Spleen (tissue), 11 donors: Measurements from ENCODE around the gene SLC35D1. TPM values are rescaled to one million over a fixed set of nuclear protein-coding genes. Genes with fewer than 3 reads are reported as not detected.
"Not testable (repeated sequence)": the region's sequence is repeated elsewhere in the genome, so short reads cannot be mapped to it uniquely, and the experiment has no call there.

Experiments
- DNase-seq: peaks from one replicate; pipeline ENCODE4 v3.0.0-alpha.2; 2020
- H3K27ac ChIP-seq, 8 donors: fragments of 200-600 bp; sonication (generic) in 7 of 8; 1 replicate in 4 of 8; 2 replicates in 4 of 8; pipeline versions ENCODE4 v1.5.0 to v1.8.0; 2016 to 2021; ENCODE audit warnings: inconsistent platforms in 4 of 8, mild to moderate bottlenecking in 4 of 8, moderate library complexity in 1 of 8
- H3K27me3 ChIP-seq, 7 donors: fragments of 200-600 bp; sonication (generic) in 6 of 7; replicated peaks in 1 of 7; 1 replicate in 4 of 7; 2 replicates in 3 of 7; pipeline versions ENCODE4 v1.5.0 to v1.8.0; 2016 to 2021; ENCODE audit warnings: inconsistent platforms in 3 of 7, mild to moderate bottlenecking in 1 of 7
- H3K36me3 ChIP-seq, 6 donors: fragments of 200-600 bp; sonication (generic) in 5 of 6; 1 replicate in 4 of 6; 2 replicates in 2 of 6; pipeline versions ENCODE4 v1.5.0 to v1.8.0; 2016 to 2021; ENCODE audit warnings: inconsistent platforms in 2 of 6
- H3K4me1 ChIP-seq, 6 donors: fragments of 200-600 bp; sonication (generic) in 5 of 6; 1 replicate in 3 of 6; 2 replicates in 3 of 6; pipeline versions ENCODE4 v1.5.0 to v1.8.0; 2016 to 2021; ENCODE audit warnings: inconsistent platforms in 3 of 6
- H3K4me3 ChIP-seq, 8 donors: fragments of 200-600 bp; sonication (generic) in 7 of 8; 1 replicate in 4 of 8; 2 replicates in 4 of 8; pipeline versions ENCODE4 v1.5.0 to v1.8.0; 2016 to 2021; ENCODE audit warnings: inconsistent platforms in 4 of 8, mild to moderate bottlenecking in 4 of 8, moderate library complexity in 2 of 8
- H3K9me3 ChIP-seq, 8 donors: fragments of 200-600 bp; sonication (generic) in 7 of 8; 1 replicate in 4 of 8; 2 replicates in 4 of 8; pipeline versions ENCODE4 v1.5.0 to v1.8.0; 2016 to 2021; ENCODE audit warnings: inconsistent platforms in 4 of 8
- POLR2A ChIP-seq, 3 donors: fragments of 450-650 bp; IDR thresholded peaks; one replicate each; pipeline ENCODE4 v1.5.1; 2017; ENCODE audit warnings: antibody characterized with exemption in 3 of 3, mild to moderate bottlenecking in 1 of 3
- POLR2AphosphoS5 ChIP-seq, 3 donors: sonication (generic); formaldehyde crosslinking; IDR thresholded peaks; one replicate each; pipeline ENCODE4 v1.5.1; 2017; ENCODE audit warnings: antibody characterized with exemption in 3 of 3
- WGBS, 5 donors: extraction: QIAGEN DNeasy Blood & Tissue Kit in 3 of 5; methylation state at CpG; one replicate each; pipeline versions ENCODE4 v1.1.5 to v1.1.7; 2013 to 2018; 5-methylcytosine and 5-hydroxymethylcytosine counted together
- intact Hi-C: fragments of 100-400 bp; cut with DNase I; formaldehyde crosslinking; loops from one replicate; pipeline ENCODE4 v1.15.0; 2023; ENCODE audit warnings: low total_unique reads
- polyA plus RNA-seq, 3 donors: library from polyadenylated mRNA; stranded (reverse); fragments of 200-250 nt; gene quantifications; one replicate each; pipeline ENCODE4 v1.2.1, GENCODE V29; 2013
- total RNA-seq, 7 donors: library from RNA; depleted of rRNA in 3 of 7; stranded (reverse); fragments of >200 nt in 3 of 7; fragmentation: NEBNext Ultra II Directional in 4 of 7; extraction: Animal tissue kit (Norgen Biotek cat#: 25700) in 4 of 7; gene quantifications; one replicate each; pipeline versions ENCODE4 v1.1.0 to v1.2.1, GENCODE V29; 2016 to 2021
- TF ChIP-seq, protein P1 (sequence below), 11 experiments: fragments of 200-600 bp in 7 of 11; fragments of 450-650 bp in 4 of 11; sonication (generic) in 4 of 11; IDR thresholded peaks in 8 of 11; conservative IDR thresholded peaks in 3 of 11; 1 replicate in 7 of 11; 2 replicates in 4 of 11; pipeline versions ENCODE4 v1.4.0 to v1.8.0; 2016 to 2021; ENCODE audit warnings: antibody characterized with exemption in 11 of 11, inconsistent platforms in 4 of 11, mild to moderate bottlenecking in 1 of 11
- donor health status: healthy with polysubstance abuse.
- donor health status: DM: no; HTN: no; CAD: no; lungs with moderate emphysema.
- donor health status: DM: no; HTN: no; CAD: no.
- donor health status: Bipolar disorder and iron deficiency.
- donor health status: healthy.
- donor health status: DM: no; HTN: no; CAD: no.
- donor health status: DM: yes; HTN: yes; CAD: no.

Gene SLC35D1
- total and polyA plus RNA-seq, 10 donors: 1.5 to 11.5 (median 7.9) TPM

DNA sequence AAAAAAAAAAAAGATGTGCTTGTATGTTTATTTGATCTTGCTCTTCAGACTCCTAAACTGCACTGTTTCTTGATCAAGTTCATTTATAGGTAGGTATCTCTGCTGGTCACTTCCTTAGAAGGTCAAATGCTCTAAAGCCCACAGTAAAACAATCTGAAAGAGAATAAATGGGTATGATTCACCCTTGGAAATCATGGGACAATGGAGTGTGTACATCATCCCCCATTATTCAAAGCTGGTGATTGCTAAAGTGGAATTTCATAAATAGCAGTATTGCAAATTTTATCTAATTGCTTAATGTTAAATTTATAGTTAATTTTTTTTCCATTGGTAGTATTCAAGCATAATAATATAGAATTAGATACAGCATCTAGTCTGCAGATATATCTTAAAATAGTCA, 75.7 kb downstream of the SLC35D1 start:
- TF ChIP-seq, protein P1, sequence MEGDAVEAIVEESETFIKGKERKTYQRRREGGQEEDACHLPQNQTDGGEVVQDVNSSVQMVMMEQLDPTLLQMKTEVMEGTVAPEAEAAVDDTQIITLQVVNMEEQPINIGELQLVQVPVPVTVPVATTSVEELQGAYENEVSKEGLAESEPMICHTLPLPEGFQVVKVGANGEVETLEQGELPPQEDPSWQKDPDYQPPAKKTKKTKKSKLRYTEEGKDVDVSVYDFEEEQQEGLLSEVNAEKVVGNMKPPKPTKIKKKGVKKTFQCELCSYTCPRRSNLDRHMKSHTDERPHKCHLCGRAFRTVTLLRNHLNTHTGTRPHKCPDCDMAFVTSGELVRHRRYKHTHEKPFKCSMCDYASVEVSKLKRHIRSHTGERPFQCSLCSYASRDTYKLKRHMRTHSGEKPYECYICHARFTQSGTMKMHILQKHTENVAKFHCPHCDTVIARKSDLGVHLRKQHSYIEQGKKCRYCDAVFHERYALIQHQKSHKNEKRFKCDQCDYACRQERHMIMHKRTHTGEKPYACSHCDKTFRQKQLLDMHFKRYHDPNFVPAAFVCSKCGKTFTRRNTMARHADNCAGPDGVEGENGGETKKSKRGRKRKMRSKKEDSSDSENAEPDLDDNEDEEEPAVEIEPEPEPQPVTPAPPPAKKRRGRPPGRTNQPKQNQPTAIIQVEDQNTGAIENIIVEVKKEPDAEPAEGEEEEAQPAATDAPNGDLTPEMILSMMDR (IDR thresholded peaks at IDR 0.05 in 8 of 11, conservative IDR thresholded peaks at IDR 0.05 in 3 of 11): no peak
- TF ChIP-seq POLR2AphosphoS5 (IDR thresholded peaks at IDR 0.05) (no peak), POLR2A (IDR thresholded peaks at IDR 0.05) (no peak)
- H3K4me3 ChIP-seq: no peak overlapping the region
- intact Hi-C loops: no loop called here
- no peak overlapping the region for H3K27ac ChIP-seq
- H3K4me1 ChIP-seq: peaks cover 0 to 27% (median 20%) of the 10 kb centered on the region in 6 donors
- DNase-seq: no peak
- H3K9me3 ChIP-seq: no peaks in the 10 kb centered on the region
- no peaks in the 10 kb centered on the region for H3K27me3 ChIP-seq
- peaks cover 0 to 97% (median 45%) of the 10 kb centered on the region in 6 donors for H3K36me3 ChIP-seq

DNA sequence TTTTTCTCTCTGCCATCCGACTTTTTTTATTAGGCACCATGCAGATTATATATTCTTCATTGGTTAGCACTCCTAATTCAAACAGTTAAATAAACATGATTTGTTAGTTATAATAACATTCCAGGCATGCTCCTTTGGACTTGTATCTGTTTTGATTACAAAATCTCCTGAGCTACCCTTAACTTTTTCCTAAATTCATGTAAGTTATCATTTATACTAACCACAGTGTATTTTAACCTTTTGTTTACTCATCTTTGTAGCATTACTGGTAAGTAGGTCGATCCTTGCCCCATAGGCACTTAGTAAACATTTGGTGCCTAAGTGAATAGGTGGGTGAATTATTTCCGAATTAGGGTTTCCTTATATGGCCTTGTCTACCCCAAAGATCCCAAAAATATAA, 85.4 kb downstream of the SLC35D1 start:
- intact Hi-C loops: no loop called here
- H3K9me3 ChIP-seq: peaks cover 0 to 12% (median 2%) of the 10 kb centered on the region in 8 donors
- H3K4me3 ChIP-seq: no peak overlapping the region
- DNase-seq: no peak
- no peaks in the 10 kb centered on the region for H3K27me3 ChIP-seq
- H3K27ac ChIP-seq: no peak overlapping the region
- WGBS, 5 donors: 83 to 99% (median 96%) methylated on average over 3 of the region's 3 CpGs
- H3K4me1 ChIP-seq: no peaks in the 10 kb centered on the region
- TF ChIP-seq POLR2AphosphoS5 (IDR thresholded peaks at IDR 0.05) (no peak), POLR2A (IDR thresholded peaks at IDR 0.05) (no peak)
- TF ChIP-seq, protein P1 (IDR thresholded peaks at IDR 0.05 in 8 of 11, conservative IDR thresholded peaks at IDR 0.05 in 3 of 11): no peak
- peaks cover 0 to 100% (median 69%) of the 10 kb centered on the region in 6 donors for H3K36me3 ChIP-seq

DNA sequence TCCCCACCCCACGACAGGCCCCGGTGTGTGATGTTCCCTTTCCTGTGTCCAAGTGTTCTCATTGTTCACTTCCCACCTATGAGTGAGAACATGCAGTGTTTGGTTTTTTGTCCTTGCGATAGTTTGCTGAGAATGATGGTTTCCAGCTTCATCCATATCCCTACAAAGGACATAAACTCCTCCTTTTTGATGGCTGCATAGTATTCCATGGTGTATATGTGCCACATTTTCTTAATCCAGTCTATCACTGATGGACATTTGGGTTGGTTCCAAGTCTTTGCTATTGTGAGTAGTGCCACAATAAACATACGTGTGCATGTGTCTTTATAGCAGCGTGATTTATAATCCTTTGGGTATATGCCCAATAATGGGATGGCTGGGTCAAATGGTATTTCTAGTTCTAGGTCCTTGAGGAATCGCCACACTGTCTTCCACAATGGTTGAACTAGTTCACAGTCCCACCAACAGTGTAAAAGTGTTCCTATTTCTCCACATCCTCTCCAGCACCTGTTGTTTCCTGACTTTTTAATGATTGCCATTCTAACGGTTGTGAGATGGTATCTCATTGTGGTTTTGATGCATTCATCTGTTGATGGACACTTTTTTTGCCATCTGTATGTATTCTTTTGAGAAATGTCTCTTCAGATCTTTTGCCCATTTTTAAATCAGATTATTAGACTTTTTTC, 87.6 kb downstream of the SLC35D1 start:
- H3K27me3 ChIP-seq, H3K4me3 ChIP-seq, H3K27ac ChIP-seq, DNase-seq, intact Hi-C loops: not testable (repeated sequence)
- peaks cover 0 to 10% (median 0%) of the 10 kb centered on the region in 6 donors for H3K4me1 ChIP-seq
- H3K9me3 ChIP-seq: peaks cover 0 to 12% (median 2%) of the 10 kb centered on the region in 8 donors
- peaks cover 0 to 100% (median 78%) of the 10 kb centered on the region in 6 donors for H3K36me3 ChIP-seq
- 87 to 93% (median 91%) methylated on average over 6 to 7 of the region's 7 CpGs for WGBS, 5 donors

DNA sequence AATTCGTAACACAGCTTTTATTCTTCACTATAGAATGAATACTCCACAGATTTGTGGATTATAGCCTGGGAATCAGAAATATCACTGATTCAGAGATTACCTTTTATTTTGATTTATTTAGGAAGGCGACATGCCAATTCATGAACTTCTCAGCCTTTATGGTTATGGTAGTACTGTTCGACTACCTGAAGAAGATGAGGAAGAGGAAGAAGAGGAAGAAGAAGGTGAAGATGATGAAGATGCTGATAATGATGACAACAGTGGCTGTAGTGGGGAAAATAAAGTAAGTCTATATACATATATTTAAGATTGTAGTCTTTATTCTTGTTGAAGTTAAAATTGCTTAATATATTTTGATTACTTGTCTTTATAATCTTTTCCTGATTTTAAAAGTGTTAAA, 96.0 kb downstream of the SLC35D1 start:
- no peaks in the 10 kb centered on the region for H3K9me3 ChIP-seq
- H3K36me3 ChIP-seq: peaks cover 0 to 100% (median 64%) of the 10 kb centered on the region in 6 donors
- intact Hi-C loops: no loop called here
- peaks cover 0 to 21% (median 2%) of the 10 kb centered on the region in 6 donors for H3K4me1 ChIP-seq
- no peak overlapping the region for H3K27ac ChIP-seq
- no peak for TF ChIP-seq POLR2AphosphoS5 (IDR thresholded peaks at IDR 0.05)
- no peak for TF ChIP-seq POLR2A (IDR thresholded peaks at IDR 0.05)
- TF ChIP-seq, protein P1 (IDR thresholded peaks at IDR 0.05 in 8 of 11, conservative IDR thresholded peaks at IDR 0.05 in 3 of 11): no peak
- no peak for DNase-seq
- no peak overlapping the region for H3K4me3 ChIP-seq
- H3K27me3 ChIP-seq: no peaks in the 10 kb centered on the region
- 93 to 95% (median 95%) methylated on average over 3 of the region's 3 CpGs for WGBS, 5 donors
